ENCODE measurements around the gene CDK11B.

CDK11B gene

DNA sequence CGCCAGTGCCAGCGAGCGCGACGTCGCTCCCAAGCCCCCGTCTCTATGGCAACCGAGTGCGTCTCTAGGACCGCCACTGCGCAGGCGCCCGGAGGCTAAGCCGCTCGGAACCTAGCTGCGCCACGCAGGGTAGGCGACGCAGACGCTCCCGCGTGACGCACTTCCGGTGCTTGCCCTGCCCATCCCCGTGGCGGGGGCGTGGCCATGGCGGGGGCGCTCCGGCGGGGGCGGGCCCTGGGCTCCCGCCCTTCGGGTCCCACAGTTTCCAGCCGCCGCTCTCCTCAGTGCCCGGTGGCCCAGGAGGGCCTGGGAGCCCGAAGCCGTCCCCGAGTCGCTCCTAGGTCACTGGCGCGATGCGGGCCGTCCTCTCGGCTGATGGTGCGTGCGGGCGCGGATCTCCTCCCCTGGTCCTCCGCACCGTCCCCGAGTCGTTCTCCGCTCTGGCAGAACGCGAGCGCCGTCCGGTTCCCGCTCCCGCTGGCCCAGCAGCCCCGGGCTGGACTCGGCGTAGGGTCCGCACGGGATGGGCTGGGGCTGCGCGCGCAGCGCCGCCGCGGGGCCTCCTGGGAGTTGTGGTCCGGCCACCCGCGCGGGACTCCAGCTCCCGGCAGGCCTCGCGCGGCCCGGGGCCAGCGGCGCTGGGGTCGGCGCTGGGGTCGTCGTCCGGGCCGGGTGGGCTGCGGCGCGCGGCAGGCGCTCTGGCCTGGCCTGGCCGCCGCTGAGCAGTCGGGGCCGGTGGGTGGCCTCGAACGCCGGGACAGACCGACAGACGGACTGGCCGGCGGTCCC, 43.4 kb downstream of the CDK11B start, which contains the start of gene MIB2:
MIB2 (plus strand) TSS at position 245 of the 789 bp plus-strand sequence. CDS start 7,953 bp downstream, outside the sequence.
- DNase-seq (ENCODE audit: low spot score), result peak; percentile 98

GRCh38 chr1:1614954-1615255, 43.9 kb downstream of the CDK11B start:
- no peak for DNase-seq (ENCODE audit: low spot score)

GRCh38 chr1:1614204-1614953, 44.4 kb downstream of the CDK11B start:
- DNase-seq (ENCODE audit: low spot score), result peak; percentile 48

DNA sequence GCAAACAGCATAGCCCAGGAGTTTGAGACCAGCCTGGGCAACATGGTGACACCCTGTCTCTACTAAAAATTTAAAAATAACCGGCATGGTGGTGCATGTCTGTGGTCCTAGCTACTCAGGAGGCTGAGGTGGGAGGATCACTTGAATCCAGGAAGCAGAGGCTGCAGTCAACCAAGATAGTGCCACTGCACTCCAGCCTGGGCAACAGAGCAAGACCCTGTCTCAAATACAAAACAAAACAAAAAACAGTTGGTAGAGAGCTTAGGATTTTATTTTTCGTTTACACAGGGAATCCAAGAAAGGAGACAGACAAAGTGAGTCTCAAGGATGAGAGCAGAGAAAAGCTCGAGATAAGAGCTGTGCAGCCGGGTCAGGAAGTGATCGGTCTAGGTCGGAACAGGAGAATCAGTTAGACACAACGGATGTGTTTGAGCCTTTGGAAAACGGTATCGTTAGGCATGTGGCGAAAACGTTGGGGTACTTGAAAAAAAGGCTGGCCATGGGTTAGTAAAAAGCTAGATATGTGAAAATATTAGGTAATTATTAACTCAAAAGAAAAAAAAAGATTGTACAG, 45.2 kb downstream of the CDK11B start:
- DNase-seq (ENCODE audit: low spot score), result no peak

- DNase-seq (ENCODE audit: low spot score), result no peak
These were observed 46.8 kb downstream of the CDK11B start for GRCh38 chr1:1612104-1612400.

DNA sequence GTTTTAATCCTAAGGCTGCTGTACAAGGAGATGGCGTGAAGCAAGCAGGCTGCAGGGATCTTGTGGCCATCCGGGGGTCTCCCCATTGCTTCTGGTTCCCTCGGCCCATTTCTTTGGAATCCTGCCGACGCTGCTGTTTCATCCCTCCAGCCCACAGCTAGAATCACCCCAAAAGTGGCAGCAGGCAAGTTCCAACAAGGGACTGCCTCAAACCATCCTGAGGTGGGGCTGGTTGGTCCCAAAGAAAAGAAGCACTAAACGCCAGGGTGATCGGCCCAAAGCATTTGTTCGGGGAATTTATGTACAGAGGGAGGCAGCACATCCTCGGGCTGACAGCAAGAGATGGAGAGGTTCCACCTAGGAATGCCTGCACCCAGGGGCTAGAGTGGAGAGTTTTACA, 48.0 kb downstream of the CDK11B start:
- no peak for DNase-seq (ENCODE audit: low spot score)

DNA sequence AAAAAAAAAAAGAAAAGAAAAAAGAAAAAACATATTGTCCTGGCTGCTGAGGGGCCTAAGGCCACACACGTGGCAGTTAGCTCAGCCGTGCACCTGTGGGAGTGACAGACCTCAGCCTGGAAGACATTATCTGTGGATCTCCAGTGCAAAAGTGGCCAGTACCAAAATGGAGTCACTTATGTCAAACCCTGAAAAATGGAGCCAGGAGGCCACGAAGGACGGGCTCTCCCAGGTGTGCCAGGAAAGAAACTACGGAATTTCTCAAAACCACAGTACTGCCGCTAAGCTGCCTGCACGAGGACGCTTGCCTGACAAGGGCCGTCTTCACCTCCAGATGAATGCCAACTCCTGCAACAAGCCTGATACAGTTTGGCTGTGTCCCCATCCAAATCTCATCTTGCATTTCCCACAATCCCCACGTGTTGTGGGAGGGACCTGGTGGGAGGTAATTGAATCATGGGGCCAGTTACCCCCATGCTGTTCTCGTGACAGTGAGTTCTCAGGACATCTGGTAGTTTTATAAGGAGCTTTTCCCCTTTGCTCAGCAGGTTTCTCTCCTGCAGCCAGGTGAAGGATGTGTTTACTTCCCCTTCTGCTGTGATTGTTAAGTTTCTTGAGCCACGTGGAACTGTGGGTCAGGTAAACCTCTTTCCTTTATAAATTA, 48.9 kb downstream of the CDK11B start:
- no peak for DNase-seq (ENCODE audit: low spot score)

DNA sequence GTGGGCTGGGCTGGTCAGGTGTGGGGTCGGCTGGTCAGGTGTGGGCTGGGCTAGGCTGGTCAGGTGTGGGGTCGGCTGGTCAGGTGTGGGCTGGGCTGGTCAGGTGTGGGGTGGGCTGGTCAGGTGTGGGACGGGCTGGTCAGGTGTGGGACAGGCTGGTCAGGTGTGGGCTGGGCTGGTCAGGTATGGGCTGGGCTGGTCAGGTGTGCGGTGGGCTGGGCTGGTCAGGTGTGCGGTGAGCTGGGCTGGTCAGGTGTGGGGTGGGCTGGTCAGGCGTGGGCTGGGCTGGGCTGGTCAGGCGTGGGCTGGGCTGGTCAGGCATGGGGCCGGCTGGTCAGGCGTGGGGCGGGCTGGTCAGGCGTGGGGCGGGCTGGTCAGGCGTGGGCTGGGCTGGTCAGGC, 52.6 kb downstream of the CDK11B start:
- DNase-seq (ENCODE audit: low spot score), result no peak

GRCh38 chr1:1605724-1606123, 53.1 kb downstream of the CDK11B start:
- no peak for DNase-seq (ENCODE audit: low spot score)

GRCh38 chr1:1605034-1605591, 53.7 kb downstream of the CDK11B start:
- DNase-seq (ENCODE audit: low spot score), result no peak

DNA sequence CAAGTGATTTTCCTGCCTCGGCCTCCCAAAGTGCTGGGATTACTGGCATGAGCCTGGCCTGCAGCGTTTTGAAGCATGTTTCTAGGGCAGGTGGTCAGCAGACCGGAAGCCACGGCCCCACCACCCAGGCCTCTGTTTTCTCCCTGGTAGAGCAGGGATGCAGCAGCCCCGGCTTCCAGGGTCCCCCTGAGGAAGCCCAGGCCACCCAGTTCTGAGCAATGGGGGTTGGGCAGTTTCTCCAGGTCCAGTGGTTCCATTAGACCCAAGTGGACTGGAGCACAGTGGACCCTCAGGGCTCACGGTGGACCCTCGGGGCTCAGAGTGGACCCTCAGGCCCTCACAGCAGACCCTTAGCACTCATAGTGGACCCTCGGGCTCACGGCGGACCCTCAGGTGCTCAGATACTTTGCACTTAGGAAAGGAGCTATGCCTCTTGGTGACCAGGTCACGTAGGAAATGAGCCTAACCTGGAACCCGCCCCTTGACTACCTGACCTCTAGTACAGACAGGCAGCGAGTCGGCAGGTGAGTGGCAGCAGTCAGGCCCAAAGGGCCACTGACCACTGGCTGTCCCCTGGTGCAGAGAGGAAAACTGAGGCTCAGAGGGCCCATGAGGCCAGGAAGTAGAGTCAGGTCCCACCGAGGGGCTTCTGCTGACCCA, 54.3 kb downstream of the CDK11B start:
- DNase-seq (ENCODE audit: low spot score), result no peak

- DNase-seq (ENCODE audit: low spot score), result no peak
These were observed 55.0 kb downstream of the CDK11B start for GRCh38 chr1:1603671-1604373.

- DNase-seq (ENCODE audit: low spot score), result no peak
These were observed 55.8 kb downstream of the CDK11B start for GRCh38 chr1:1602968-1603506.

GRCh38 chr1:1602304-1602967, 56.4 kb downstream of the CDK11B start:
- no peak for DNase-seq (ENCODE audit: low spot score)

DNA sequence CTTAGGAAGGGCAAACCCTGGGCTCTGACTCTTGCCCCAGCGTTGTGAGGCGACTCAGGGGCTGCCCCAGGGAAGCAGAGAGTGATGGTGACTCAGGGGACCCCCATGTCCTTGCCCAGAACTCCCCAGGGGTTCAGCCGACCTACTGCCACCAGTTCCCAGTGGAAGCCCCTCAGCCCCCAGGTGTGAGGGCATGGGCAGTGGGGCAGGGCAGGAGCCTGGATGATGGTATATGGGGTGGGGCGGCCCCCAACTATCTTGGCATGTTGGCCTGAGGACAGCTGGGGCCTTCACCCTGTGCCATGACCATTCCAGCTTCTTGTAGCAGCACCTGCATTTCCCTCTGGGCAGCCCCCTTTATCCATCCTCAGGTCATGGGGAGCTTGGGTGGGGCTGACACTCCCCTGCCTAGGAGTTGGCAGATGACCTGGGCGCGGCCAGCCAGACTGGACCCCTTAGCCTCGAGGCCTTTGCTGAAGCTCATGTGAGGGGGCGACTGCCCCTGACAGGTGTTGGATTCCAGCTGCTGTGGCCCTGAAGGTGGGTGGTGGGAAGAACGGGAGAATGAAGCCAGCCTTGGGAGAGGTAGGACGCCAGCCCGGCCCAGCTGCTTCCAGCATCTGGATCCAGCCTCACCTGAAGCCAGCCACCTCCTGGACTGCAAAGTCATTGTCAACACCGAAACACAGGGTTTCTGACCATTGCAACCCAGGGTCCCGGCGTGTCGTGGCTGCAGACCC, 57.1 kb downstream of the CDK11B start:
- DNase-seq (ENCODE audit: low spot score), result no peak

DNA sequence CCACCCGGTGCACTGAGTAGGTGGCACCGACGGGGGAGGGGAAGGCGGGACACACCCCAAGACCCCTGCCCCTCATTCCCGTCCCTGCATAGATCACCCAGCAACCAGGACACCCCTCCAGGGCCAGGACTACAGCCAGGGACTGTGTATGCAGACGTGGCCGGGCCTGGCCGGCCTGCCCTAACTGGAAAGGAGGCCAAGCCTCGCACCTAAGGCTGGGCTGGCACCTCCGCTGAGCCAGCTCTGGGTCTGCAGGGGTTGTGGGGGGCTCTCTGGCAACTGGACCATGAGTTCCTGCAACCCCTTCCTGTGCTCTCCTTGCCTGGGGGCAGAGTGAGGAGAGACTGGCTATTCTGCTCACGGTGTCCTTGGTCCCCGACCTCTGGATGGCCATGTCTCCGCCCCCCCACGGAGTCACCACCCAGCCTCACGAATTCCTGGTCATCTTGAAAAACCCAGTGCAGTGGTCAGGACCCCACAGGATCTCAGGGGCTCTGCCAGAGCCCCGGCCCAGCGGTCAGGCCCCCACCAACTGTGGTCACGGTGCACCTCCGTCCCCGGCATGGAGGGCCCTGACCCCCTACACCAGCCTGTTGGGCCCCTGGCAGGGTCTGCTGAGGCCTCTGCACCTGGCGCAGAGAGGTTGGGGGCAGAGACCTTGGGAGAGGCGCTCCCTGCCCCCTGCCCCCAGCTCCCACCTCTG, 57.8 kb downstream of the CDK11B start:
- DNase-seq (ENCODE audit: low spot score), result no peak

- DNase-seq (ENCODE audit: low spot score), result peak; percentile 84
These were observed 58.6 kb downstream of the CDK11B start, which contains the start of gene FNDC10 for GRCh38 chr1:1599935-1600860. Gene FNDC10 (minus strand): TSS chr1:1600135. CDS start chr1:1600015, 120 bp downstream.

Measured in D341Med (cell line).